ENCODE data around the gene SPATA2L. TPM values are rescaled to one million over a fixed set of nuclear protein-coding genes. Genes with fewer than 3 reads are reported as not detected.

Gene SPATA2L
- total and polyA plus RNA-seq, 2 of the 13 experiments (the other 11 are each of a cell fraction or from before 2014, with no cell fraction given), result 9.1 to 20.7 TPM

DNA sequence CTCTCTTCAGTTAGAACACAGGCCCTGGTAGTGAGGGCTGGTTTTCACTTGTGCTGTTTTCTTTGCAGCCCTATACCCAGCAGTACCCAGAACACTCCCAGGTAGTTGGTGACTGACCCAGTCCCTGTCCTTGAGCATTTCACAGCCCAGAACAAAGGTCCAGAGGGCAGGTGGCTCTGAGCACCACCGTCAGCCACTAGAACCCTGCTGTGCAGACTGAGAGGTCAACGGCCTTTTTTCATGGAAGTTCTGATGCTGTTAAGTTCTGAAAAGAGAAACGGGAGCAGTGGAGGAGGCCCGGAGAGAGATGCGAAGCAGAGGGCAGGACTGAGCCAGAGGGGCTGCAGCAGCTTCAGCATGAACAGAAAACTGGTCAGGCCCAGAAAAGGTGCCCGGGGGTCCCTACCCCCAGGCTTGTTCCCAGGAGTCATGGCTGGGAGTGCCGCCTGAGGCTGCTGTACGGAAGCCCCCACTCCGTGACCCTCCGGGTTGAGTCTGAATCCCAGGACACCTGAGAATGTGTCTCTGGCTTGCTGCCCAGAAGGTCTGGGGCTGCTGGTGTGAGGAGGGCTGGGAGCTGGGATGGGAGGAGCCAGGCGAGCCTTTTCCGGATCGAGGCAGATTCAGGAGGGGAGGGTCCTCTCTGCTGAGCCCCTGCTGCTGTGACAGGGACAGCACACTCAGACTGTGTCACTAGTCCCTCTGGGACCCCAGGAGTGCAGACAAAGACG, 28.5 kb upstream of the SPATA2L start (continued):
- TF ChIP-seq, protein P1, sequence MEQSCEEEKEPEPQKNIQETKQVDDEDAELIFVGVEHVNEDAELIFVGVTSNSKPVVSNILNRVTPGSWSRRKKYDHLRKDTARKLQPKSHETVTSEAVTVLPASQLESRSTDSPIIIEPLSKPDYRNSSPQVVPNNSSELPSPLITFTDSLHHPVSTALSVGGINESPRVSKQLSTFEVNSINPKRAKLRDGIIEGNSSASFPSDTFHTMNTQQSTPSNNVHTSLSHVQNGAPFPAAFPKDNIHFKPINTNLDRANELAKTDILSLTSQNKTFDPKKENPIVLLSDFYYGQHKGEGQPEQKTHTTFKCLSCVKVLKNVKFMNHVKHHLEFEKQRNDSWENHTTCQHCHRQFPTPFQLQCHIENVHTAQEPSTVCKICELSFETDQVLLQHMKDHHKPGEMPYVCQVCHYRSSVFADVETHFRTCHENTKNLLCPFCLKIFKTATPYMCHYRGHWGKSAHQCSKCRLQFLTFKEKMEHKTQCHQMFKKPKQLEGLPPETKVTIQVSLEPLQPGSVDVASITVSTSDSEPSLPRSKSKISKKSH (CRISPR knock-in tag; IDR thresholded peaks at IDR 0.05; ENCODE audit: borderline replicate concordance), result 0 out of 2 replicates have a peak, but pooled peaks have one; percentile 26
- TF ChIP-seq, protein P2, sequence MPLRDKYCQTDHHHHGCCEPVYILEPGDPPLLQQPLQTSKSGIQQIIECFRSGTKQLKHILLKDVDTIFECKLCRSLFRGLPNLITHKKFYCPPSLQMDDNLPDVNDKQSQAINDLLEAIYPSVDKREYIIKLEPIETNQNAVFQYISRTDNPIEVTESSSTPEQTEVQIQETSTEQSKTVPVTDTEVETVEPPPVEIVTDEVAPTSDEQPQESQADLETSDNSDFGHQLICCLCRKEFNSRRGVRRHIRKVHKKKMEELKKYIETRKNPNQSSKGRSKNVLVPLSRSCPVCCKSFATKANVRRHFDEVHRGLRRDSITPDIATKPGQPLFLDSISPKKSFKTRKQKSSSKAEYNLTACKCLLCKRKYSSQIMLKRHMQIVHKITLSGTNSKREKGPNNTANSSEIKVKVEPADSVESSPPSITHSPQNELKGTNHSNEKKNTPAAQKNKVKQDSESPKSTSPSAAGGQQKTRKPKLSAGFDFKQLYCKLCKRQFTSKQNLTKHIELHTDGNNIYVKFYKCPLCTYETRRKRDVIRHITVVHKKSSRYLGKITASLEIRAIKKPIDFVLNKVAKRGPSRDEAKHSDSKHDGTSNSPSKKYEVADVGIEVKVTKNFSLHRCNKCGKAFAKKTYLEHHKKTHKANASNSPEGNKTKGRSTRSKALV (CRISPR knock-in tag; IDR thresholded peaks at IDR 0.05), result peak; percentile 38; the same call in 1 of the 2 replicates
- TF ChIP-seq NONO (IDR thresholded peaks at IDR 0.05) (no peak), NONO (CRISPR knock-in tag; conservative IDR thresholded peaks at IDR 0.05) (no peak), GATAD2A (CRISPR knock-in tag; IDR thresholded peaks at IDR 0.05) (peak; percentile 31; the same call in 1 of the 2 replicates), NR2C2 (CRISPR knock-in tag; IDR thresholded peaks at IDR 0.05; ENCODE audit: borderline replicate concordance) (0 out of 2 replicates have a peak, but pooled peaks have one; percentile 27), ZNF160 (CRISPR knock-in tag; IDR thresholded peaks at IDR 0.05) (0 out of 2 replicates have a peak, but pooled peaks have one; percentile 45), HDAC1 (CRISPR knock-in tag; IDR thresholded peaks at IDR 0.05) (0 out of 2 replicates have a peak, but pooled peaks have one; percentile 34), NR1H2 (CRISPR knock-in tag; IDR thresholded peaks at IDR 0.05; ENCODE audit: borderline replicate concordance, low read depth) (no peak), ZNF740 (CRISPR knock-in tag; IDR thresholded peaks at IDR 0.05) (no peak), MAFK (conservative IDR thresholded peaks at IDR 0.05 in 1 of 2, IDR thresholded peaks at IDR 0.05 in 1 of 2; ENCODE audit: low read length in 2 of 2) (no peak), YEATS4 (CRISPR knock-in tag; IDR thresholded peaks at IDR 0.05; ENCODE audit: borderline replicate concordance) (0 out of 2 replicates have a peak, but pooled peaks have one; percentile 37), SYNCRIP (IDR thresholded peaks at IDR 0.05; ENCODE audit: insufficient read depth, low read depth, low read length) (no peak), KDM3A (CRISPR knock-in tag; IDR thresholded peaks at IDR 0.05; ENCODE audit: low read depth) (no peak), KDM5A (IDR thresholded peaks at IDR 0.05; ENCODE audit: borderline replicate concordance, low read length) (no peak), HNF1B (CRISPR knock-in tag; IDR thresholded peaks at IDR 0.05) (0 out of 2 replicates have a peak, but pooled peaks have one; percentile 25), ZC3H13 (CRISPR knock-in tag; IDR thresholded peaks at IDR 0.05) (no peak), PITX1 (CRISPR knock-in tag; IDR thresholded peaks at IDR 0.05) (0 out of 2 replicates have a peak, but pooled peaks have one; percentile 15), FOSL1 (CRISPR knock-in tag; IDR thresholded peaks at IDR 0.05; ENCODE audit: borderline replicate concordance) (no peak), ZNF773 (CRISPR knock-in tag; IDR thresholded peaks at IDR 0.05; ENCODE audit: borderline replicate concordance) (no peak), SAP130 (CRISPR knock-in tag; IDR thresholded peaks at IDR 0.05; ENCODE audit: low read depth) (peak; percentile 24; the same call in 1 of the 2 replicates)
- TF ChIP-seq, protein P3, sequence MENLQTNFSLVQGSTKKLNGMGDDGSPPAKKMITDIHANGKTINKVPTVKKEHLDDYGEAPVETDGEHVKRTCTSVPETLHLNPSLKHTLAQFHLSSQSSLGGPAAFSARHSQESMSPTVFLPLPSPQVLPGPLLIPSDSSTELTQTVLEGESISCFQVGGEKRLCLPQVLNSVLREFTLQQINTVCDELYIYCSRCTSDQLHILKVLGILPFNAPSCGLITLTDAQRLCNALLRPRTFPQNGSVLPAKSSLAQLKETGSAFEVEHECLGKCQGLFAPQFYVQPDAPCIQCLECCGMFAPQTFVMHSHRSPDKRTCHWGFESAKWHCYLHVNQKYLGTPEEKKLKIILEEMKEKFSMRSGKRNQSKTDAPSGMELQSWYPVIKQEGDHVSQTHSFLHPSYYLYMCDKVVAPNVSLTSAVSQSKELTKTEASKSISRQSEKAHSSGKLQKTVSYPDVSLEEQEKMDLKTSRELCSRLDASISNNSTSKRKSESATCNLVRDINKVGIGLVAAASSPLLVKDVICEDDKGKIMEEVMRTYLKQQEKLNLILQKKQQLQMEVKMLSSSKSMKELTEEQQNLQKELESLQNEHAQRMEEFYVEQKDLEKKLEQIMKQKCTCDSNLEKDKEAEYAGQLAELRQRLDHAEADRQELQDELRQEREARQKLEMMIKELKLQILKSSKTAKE (CRISPR knock-in tag; IDR thresholded peaks at IDR 0.05; ENCODE audit: borderline replicate concordance), result no peak
